T-cell (primary cell): ENCODE data around the gene PRKAG2. TPM values are rescaled to one million over a fixed set of nuclear protein-coding genes. Genes with fewer than 3 reads are reported as not detected.

Source experiments
- ATAC-seq, 4 experiments: fragments of 200-7000 bp in 3 of 4; fragments of 150-1000 bp in 1 of 4; cut with Tn5 transposase; replicated peaks in 1 of 4; 1 replicate in 3 of 4; 2 replicates in 1 of 4; pipeline ENCODE4 v1.10.0; 2021; ENCODE audit warnings: moderate library complexity in 3 of 4, mild to moderate bottlenecking in 2 of 4, moderate number of reproducible peaks in 1 of 4
- CTCF ChIA-PET, 2 donors: fragments of 300-600 bp; sonication (Branson Sonifier 250); formaldehyde crosslinking; loops; one replicate each; lab custom pipeline; 2022; ENCODE audit warnings: antibody characterized with exemption in 2 of 2; lab: Charles Lee
- POLR2A ChIA-PET, 2 donors: fragments of 300-600 bp; sonication (Branson Sonifier 250); formaldehyde crosslinking; loops; one replicate each; lab custom pipeline; 2022; ENCODE audit warnings: antibody characterized with exemption in 2 of 2; lab: Charles Lee
- DNase-seq, 35 experiments: peaks; one replicate each; pipeline versions ENCODE4 v3.0.0 to v3.0.0-alpha.2; 2013 to 2023
- H3K27ac ChIP-seq: one replicate; pipeline ENCODE4 v1.5.1; 2013; ENCODE audit warnings: low read length
- H3K27me3 ChIP-seq, 2 experiments: replicated peaks in 1 of 2; 1 replicate in 1 of 2; 2 replicates in 1 of 2; pipeline versions ENCODE4 v1.6.1 to v1.7.0; 2013; ENCODE audit warnings: low read length in 1 of 2, mixed read lengths in 1 of 2; ENCODE audit not compliant: control insufficient read depth in 2 of 2, insufficient read depth in 2 of 2; ENCODE audit errors: extremely low read depth in 1 of 2
- H3K36me3 ChIP-seq, 2 donors: 1 replicate in 1 of 2; 2 replicates in 1 of 2; pipeline versions ENCODE4 v1.6.1 to v1.7.0; 2013; ENCODE audit warnings: low read length in 1 of 2; ENCODE audit not compliant: control insufficient read depth in 2 of 2, insufficient read depth in 1 of 2; ENCODE audit errors: extremely low read depth in 1 of 2
- H3K4me1 ChIP-seq, 2 experiments: 1 replicate in 1 of 2; 2 replicates in 1 of 2; pipeline versions ENCODE4 v1.6.1 to v1.7.0; 2013; ENCODE audit warnings: low read length in 2 of 2, mixed read lengths in 1 of 2; ENCODE audit not compliant: insufficient read depth in 2 of 2, control insufficient read depth in 1 of 2; ENCODE audit errors: extremely low read depth in 1 of 2
- H3K4me3 ChIP-seq, 2 donors: 1 replicate in 1 of 2; 2 replicates in 1 of 2; pipeline versions ENCODE4 v1.5.1 to v1.7.0; 2013; ENCODE audit warnings: mild to moderate bottlenecking in 2 of 2, low read length in 1 of 2, moderate library complexity in 1 of 2; ENCODE audit not compliant: control insufficient read depth in 1 of 2; ENCODE audit errors: extremely low read depth in 1 of 2
- H3K9me3 ChIP-seq: 2 replicates; pipeline ENCODE4 v1.7.0; 2013
- H3K27ac Mint-ChIP-seq, 2 donors: one replicate each; pipeline ENCODE4 v1.8.0; 2020 to 2021; ENCODE audit warnings: mild to moderate bottlenecking in 2 of 2, mixed read lengths in 2 of 2
- H3K27me3 Mint-ChIP-seq, 2 donors: one replicate each; pipeline ENCODE4 v1.8.0; 2021 to 2022; ENCODE audit warnings: mixed read lengths in 2 of 2
- H3K36me3 Mint-ChIP-seq: one replicate; pipeline ENCODE4 v1.8.0; 2021; ENCODE audit warnings: mixed read lengths
- H3K4me1 Mint-ChIP-seq, 3 donors: one replicate each; pipeline ENCODE4 v1.8.0; 2020 to 2022; ENCODE audit warnings: mixed read lengths in 3 of 3, mild to moderate bottlenecking in 1 of 3
- H3K4me3 Mint-ChIP-seq, 3 donors: one replicate each; pipeline ENCODE4 v1.8.0; 2020 to 2022; ENCODE audit warnings: mild to moderate bottlenecking in 3 of 3, mixed read lengths in 3 of 3, moderate library complexity in 3 of 3
- H3K9me3 Mint-ChIP-seq, 3 donors: one replicate each; pipeline ENCODE4 v1.8.0; 2020 to 2022; ENCODE audit warnings: mixed read lengths in 3 of 3
- WGBS: methylation state at CpG from one replicate; pipeline ENCODE4 v1.1.5; 2013; ENCODE audit warnings: missing lambda C conversion rate; ENCODE audit not compliant: insufficient coverage; 5-methylcytosine and 5-hydroxymethylcytosine counted together
- total RNA-seq, 35 experiments: library from RNA in 6 of 35; stranded (reverse) in 6 of 35; fragments of 120-200 nt in 1 of 35; gene quantifications; one replicate each; pipeline versions ENCODE4 v1.2.1 to v1.2.4 and lab custom pipeline; 2013 to 2026

PRKAG2 gene
- total RNA-seq, 5 donors from 2014 or later (not counting 1 experiment from before 2014, with no cell fraction given): 43.0 to 59.9 (median 49.3) TPM

DNA sequence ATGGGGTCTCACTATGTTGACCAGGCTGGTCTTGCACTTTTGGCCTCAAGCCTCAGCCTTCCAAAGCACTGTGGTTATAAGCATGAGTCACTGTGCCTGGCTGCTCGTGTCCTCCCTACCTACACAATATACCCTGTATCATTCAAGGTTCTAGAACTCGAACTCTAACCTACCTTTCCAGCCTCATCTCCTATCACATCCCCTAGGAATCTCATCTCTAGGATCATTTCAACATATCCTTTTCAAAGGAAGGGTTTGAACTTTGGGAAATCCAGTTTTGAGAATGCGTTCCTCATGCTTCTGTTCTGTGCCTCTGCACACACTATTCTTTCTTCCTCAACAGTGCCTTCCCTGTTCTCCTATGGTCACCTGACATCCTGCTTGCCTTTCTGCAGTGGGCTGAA, 269.4 kb downstream of the PRKAG2 start:
- H3K9me3 ChIP-seq: no peaks in the 10 kb centered on the region
- no peaks in the 10 kb centered on the region for H3K27me3 Mint-ChIP-seq
- H3K4me1 Mint-ChIP-seq: peaks cover 14 to 18% (median 16%) of the 10 kb centered on the region in 3 donors
- DNase-seq: no peak
- peaks cover 3 to 6% of the 10 kb centered on the region in 2 donors for H3K36me3 ChIP-seq
- ATAC-seq: no peak
- no peaks in the 10 kb centered on the region for H3K27me3 ChIP-seq
- no peak overlapping the region for H3K4me3 ChIP-seq
- 83% methylated on average over 3 of the region's 3 CpGs for WGBS
- no peaks in the 10 kb centered on the region for H3K4me1 ChIP-seq
- no peak overlapping the region for H3K27ac Mint-ChIP-seq
- H3K4me3 Mint-ChIP-seq: no peak overlapping the region
- H3K9me3 Mint-ChIP-seq: no peaks in the 10 kb centered on the region
- ChIA-PET CTCF (no interaction called here), POLR2A (no interaction called here)
- H3K27ac ChIP-seq: no peak overlapping the region
- H3K36me3 Mint-ChIP-seq: peaks cover 19% of the 10 kb centered on the region

DNA sequence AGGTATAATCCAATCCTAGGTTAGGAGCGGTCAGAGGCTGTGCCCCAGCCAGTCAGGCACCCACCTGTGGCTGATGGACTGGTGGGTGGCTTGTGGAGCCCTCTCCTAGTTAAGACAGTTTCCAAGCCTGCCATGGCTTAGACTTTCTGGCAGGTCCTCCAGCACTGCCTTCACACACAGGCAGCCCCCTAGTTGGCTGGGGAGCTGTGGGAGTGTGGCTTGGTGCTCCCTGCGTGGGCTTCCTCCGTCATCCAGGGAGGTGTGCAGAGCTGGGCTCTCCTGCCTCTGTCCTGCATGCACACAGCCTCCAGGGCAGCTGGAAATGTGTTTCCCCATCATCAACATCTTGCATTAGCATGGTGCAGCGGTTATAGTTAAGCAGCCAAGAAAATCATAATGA, 273.0 kb downstream of the PRKAG2 start:
- no peaks in the 10 kb centered on the region for H3K4me1 ChIP-seq

DNA sequence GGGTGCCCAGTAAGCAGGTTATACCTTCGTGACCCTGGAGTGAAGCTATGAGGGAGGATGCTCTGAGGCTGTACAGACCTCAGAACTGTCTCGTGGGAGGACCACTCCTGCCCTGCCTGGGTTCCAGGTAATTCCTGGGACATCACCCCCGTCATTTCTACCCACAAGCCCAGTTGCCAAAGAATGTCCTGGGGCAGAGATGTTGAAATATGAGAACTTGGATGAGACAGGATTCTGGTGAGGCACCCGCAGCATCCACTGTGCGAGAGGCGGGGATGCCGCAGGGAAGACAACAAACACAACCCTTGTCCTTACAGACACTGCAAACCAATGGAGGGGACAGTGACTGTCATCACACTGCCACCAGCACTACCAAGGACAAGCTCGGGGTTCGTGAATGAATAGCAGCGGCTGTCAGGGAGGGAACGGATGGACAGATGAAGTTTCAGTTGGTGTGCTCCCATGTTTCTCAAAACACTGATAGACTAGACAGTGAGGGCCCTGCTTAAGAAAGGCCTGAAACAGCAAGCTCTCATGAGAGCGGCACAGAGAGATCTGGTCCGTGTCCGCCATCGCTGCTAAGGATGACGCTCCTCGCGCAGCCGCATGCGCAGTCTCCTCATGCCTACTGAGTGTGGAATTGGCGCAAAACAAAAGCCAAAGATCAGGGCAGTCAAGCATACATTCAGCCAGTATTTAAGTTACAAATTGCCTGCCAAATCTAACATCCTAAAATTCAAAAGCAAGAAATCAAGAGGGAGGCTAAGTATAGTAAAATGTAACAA, 275.2 kb downstream of the PRKAG2 start:
- H3K27me3 Mint-ChIP-seq: no peaks in the 10 kb centered on the region
- CTCF ChIA-PET: no interaction called here
- H3K4me1 ChIP-seq: no peaks in the 10 kb centered on the region
- no peak overlapping the region for H3K27ac Mint-ChIP-seq
- DNase-seq: no peak
- 94% methylated on average over 17 of the region's 21 CpGs for WGBS
- no peak overlapping the region for H3K4me3 ChIP-seq
- POLR2A ChIA-PET: no interaction called here
- H3K4me3 Mint-ChIP-seq: no peak overlapping the region
- H3K27ac ChIP-seq: no peak overlapping the region
- H3K9me3 Mint-ChIP-seq: no peaks in the 10 kb centered on the region
- H3K4me1 Mint-ChIP-seq: peaks cover 19 to 36% (median 21%) of the 10 kb centered on the region in 3 donors
- H3K36me3 ChIP-seq: peaks cover 4 to 6% of the 10 kb centered on the region in 2 donors
- no peaks in the 10 kb centered on the region for H3K27me3 ChIP-seq
- peaks cover 19% of the 10 kb centered on the region for H3K36me3 Mint-ChIP-seq
- ATAC-seq: no peak
- H3K9me3 ChIP-seq: no peaks in the 10 kb centered on the region

More for the DNA sequence above, 273.0 kb downstream of the PRKAG2 start:
- Histone ChIP-seq H3K27me3 (no peaks in the 10 kb centered on the region), H3K4me3 (no peak overlapping the region), H3K9me3 (no peaks in the 10 kb centered on the region), H3K36me3 (peaks cover 4 to 6% of the 10 kb centered on the region in 2 donors), H3K27ac (no peak overlapping the region)
- H3K9me3 Mint-ChIP-seq: no peaks in the 10 kb centered on the region
- H3K4me1 Mint-ChIP-seq: peaks cover 19 to 36% (median 20%) of the 10 kb centered on the region in 3 donors
- ChIA-PET POLR2A (no interaction called here), CTCF (no interaction called here)
- 100% methylated on average over 1 of the region's 4 CpGs for WGBS
- no peak for DNase-seq
- peaks cover 19% of the 10 kb centered on the region for H3K36me3 Mint-ChIP-seq
- no peak for ATAC-seq
- no peak overlapping the region for H3K27ac Mint-ChIP-seq
- H3K27me3 Mint-ChIP-seq: no peaks in the 10 kb centered on the region
- H3K4me3 Mint-ChIP-seq: no peak overlapping the region

DNA sequence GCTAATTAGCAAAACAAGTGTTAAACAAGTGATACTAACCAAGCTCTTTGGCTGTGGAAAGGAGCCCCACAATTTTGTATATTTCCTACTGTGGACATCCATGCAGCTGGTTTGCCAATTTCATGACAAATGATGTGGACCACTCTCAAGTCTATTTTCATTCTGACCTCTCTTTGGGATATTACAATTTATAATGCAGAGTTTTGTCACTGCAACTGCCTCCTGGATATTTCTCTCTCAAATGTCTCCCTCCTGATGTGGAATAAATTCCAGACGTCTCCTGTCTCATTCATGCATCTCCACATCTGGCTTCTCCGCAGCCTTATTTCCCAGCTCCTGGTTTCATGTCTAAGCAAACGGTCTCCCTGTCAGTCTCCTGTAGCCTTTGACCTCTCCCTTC, 276.6 kb downstream of the PRKAG2 start:
- ChIA-PET POLR2A (no interaction called here), CTCF (no interaction called here)
- no peak for DNase-seq
- ATAC-seq: no peak
- H3K9me3 ChIP-seq: no peaks in the 10 kb centered on the region
- H3K9me3 Mint-ChIP-seq: no peaks in the 10 kb centered on the region
- H3K27ac Mint-ChIP-seq: no peak overlapping the region
- H3K36me3 ChIP-seq: peaks cover 4 to 6% of the 10 kb centered on the region in 2 donors
- WGBS: 93% methylated on average over 3 of the region's 3 CpGs
- H3K27me3 Mint-ChIP-seq: no peaks in the 10 kb centered on the region
- no peak overlapping the region for H3K4me3 ChIP-seq
- H3K36me3 Mint-ChIP-seq: peaks cover 22% of the 10 kb centered on the region
- peaks cover 18 to 38% (median 24%) of the 10 kb centered on the region in 3 donors for H3K4me1 Mint-ChIP-seq
- no peaks in the 10 kb centered on the region for H3K27me3 ChIP-seq
- no peak overlapping the region for H3K4me3 Mint-ChIP-seq
- H3K4me1 ChIP-seq: no peaks in the 10 kb centered on the region
- H3K27ac ChIP-seq: no peak overlapping the region

DNA sequence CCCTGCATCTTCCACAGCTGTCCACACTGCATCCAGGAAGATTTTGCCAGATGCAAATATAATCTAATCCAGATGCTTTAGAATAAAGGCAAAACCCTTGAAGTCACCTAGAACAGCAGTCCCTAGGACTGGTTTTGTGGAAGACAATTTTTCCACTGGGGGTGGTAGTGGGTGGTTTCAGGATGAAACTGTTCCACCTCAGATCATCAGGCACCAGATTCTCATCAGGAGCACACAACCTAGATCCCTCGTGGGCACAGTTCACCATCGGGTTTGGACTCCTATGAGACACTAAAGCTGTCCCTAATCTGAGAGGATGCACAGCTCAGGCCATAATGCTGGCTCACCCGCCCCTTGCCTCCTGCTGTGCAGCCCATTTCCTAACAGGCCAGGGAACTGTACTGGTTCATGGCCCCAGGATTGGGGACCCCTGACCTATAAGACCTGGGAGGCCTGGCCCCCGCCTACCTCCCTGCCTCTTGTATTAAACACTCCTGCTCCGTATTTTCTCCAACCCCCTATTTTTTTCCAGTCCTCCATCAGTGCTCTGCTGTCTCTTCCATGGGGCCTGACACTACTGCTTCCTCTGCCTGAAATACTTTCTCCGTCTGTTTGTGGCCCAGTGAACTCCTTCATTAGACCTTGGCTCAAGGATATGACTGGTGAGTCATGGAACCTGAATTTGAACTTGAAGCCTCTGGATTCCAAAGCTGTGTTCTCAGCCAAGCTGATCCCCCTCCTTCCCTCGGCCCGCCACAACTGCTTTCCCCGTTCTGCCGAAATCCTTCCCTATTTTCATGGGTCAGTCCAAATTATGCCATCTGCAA, 277.3 kb downstream of the PRKAG2 start:
- Mint-ChIP-seq H3K36me3 (peaks cover 21% of the 10 kb centered on the region), H3K4me3 (no peak overlapping the region), H3K9me3 (no peaks in the 10 kb centered on the region), H3K27me3 (no peaks in the 10 kb centered on the region), H3K27ac (peak overlapping the region in 1 of 2 donors; percentile 40), H3K4me1 (peaks cover 18 to 38% (median 25%) of the 10 kb centered on the region in 3 donors)
- Histone ChIP-seq H3K9me3 (no peaks in the 10 kb centered on the region), H3K27me3 (no peaks in the 10 kb centered on the region), H3K4me1 (no peaks in the 10 kb centered on the region), H3K36me3 (peaks cover 6 to 9% of the 10 kb centered on the region in 2 donors), H3K27ac (no peak overlapping the region), H3K4me3 (no peak overlapping the region)
- DNase-seq (no peak), ATAC-seq (no peak)
- 88% methylated on average over 6 of the region's 10 CpGs for WGBS
- POLR2A ChIA-PET: no interaction called here
- CTCF ChIA-PET: no interaction called here

DNA sequence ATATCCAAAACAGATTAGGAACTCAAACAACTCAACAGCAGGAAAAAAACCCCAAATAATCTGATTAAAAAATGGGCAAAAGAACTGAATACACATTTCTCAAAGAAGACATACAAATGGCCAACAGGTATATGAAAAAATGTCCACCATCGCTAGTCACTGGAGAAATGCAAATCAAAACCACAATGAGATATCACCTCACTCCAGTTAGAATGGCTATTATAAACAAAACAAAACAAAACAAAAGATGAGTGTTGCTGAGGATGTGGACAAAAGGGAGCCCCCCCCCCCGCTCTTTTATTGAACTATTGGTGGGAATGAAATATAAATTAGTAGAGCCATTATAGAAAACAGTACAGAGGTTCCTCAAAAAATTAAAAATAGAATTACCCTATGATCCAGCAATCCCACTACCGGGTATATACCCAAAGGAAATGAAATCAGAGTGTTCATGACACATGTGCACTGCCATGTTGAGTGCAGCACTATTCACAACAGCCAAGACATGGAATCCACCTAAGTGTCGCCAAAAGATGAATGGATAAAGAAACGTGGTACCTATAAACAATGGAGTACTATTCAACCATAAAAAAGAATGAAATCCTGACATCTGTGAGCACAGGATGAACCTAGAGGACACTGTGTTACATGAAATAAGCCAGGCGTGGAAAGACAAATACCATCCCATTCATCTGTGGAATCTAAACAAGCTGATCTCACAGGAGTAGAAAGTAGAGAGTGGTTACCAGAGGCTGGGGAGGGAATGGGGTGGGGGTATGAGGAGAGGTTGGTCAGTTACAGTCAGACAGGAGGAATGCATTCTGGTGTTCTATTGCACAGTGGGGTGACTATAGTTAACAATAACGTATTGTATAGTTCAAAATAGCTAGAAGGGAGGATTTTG, 279.1 kb downstream of the PRKAG2 start:
- no peaks in the 10 kb centered on the region for H3K9me3 ChIP-seq
- no peaks in the 10 kb centered on the region for H3K27me3 ChIP-seq
- H3K4me3 ChIP-seq: no peak overlapping the region
- WGBS: no CpG with 5 or more reads among the region's 7 CpGs
- Mint-ChIP-seq H3K36me3 (peaks cover 22% of the 10 kb centered on the region), H3K4me3 (no peak overlapping the region), H3K27ac (no peak overlapping the region), H3K9me3 (no peaks in the 10 kb centered on the region), H3K27me3 (no peaks in the 10 kb centered on the region), H3K4me1 (peaks cover 16 to 38% (median 24%) of the 10 kb centered on the region in 3 donors)
- H3K27ac ChIP-seq: no peak overlapping the region
- H3K36me3 ChIP-seq: peaks cover 0 to 15% of the 10 kb centered on the region in 2 donors
- ATAC-seq (no peak), DNase-seq (no peak)
- H3K4me1 ChIP-seq: no peaks in the 10 kb centered on the region
- ChIA-PET CTCF (interaction anchor here in 1 of 2 donors (0.6 kb wide), 1 partner anchor 84 kb away, joined by 3 read pairs; no protein-coding TSS in a partner anchor), POLR2A (no interaction called here)
